NCI-H524 treated with DMSO at 0.1 percent for 48 hours (cell line): ENCODE measurements around the gene UBE2B.

Experiments
- DNase-seq: peaks from one replicate; lab custom pipeline; 2025; lab: John Stamatoyannopoulos, UW

UBE2B gene

DNA sequence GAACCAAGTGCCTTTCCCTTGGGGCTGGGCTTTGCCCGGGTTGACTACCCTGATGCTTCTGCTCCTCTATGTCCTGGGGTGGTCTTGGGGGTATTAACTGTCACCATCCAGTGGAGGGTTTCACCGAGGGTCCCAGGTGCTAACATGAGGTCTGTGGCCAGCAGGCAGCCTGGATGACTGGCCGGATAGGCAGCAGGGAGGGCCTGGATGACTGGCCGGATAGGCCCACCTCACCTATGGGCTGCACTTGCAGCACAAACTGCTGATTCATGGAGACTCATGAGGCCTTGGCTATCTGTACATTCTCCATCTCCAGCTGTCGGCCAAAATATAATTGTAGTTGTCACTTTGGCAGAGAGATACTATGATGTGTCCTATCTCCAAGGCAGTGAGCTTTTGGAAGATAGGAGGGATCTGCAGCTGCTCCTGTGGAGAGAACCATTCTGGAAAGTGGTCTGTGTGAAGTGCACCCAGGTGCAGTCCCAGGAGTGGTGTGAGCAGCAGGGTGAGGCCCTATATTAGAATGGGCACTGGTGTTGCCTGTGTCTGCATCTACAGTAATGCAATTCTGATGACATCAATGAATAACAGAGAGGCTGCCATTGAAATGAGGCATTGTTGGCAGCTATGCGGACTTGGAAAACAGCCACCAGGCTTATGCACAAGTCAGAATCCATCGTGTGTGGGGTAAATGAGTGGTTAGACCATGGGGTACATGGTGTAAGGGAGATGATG is 66.6 kb downstream of the UBE2B start:
- no peak for DNase-seq

DNA sequence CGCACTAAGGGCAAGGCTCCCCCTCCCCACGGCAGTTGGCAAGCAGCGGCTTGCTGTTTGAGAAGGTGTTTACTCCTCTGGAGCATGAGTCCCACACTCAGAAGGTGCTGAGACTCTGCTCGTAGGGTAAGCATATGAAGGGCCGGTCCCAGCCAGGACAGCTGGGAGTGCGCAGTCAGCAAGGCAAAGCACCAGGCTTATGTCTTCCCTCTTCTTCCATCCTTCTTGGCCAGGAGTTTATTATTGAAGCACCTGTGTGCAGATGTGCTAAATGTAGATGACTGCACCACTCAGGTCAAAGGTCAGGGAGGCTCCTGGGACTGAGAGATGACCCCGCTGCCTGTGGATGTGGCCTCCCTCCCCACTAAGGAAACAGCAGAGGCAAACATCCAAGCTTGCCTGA is 67.4 kb downstream of the UBE2B start:
- DNase-seq: no peak

DNA sequence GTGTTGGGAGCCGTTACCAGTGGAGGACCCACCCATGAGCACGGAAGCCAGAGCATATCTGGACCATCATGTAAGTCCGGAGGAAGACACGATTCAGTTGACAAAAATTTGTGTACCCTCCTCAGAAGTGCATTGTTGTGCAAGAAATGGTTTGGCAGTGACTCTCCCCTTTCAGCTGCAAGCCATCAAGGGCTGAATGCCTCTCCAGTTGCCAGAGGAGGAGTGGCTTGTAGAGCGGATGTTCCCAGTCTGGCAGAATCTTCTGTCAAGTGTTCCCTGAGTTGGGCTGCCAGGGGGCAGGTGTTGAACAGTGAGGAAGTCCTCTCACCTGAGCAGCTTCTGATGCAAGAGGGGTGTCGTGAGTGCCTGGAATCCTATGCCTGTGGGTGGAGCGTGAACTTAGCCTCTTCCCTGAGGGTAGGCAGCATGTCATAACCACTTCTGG is 67.9 kb downstream of the UBE2B start:
- no peak for DNase-seq

DNA sequence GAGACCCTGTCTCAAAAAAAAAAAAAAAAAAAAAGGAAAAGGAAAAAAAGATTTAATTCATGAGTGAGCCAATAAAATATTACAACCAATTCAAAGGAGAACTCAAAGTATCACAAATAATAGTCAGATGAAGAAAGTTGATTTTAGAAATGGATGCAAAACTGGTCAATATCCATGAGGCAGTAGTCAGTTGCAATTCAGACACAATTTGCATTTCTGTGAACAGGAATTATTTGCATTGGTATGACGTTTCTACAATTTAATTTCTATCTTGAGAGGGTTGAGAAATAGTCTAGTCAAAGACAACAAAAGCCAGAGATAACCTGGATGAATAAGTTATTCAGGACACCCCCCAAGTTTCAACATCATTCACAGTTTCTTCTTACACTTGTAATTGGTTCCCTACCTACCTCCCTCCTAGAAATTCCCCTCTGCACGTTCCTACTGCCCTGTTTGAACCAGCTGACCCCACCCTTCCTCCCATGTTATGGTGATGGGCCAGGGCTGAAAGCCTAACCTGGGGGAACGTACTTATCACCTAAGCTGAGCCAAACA is 68.9 kb downstream of the UBE2B start:
- no peak for DNase-seq
